Psoas muscle (tissue), 8 donors: Measurements from ENCODE around the gene AMFR. TPM values are rescaled to one million over a fixed set of nuclear protein-coding genes. Genes with fewer than 3 reads are reported as not detected.

ENCODE experiments used
- ATAC-seq, 4 donors: fragments of 200-7000 bp; cut with Tn5 transposase; one replicate each; pipeline ENCODE4 v1.9.1; 2020; ENCODE audit warnings: moderate library complexity in 3 of 4, mild to moderate bottlenecking in 2 of 4
- DNase-seq, 2 donors: peaks; one replicate each; pipeline ENCODE4 v3.0.0-alpha.2; 2020
- H3K27ac ChIP-seq: fragments of 200-600 bp; one replicate; pipeline ENCODE4 v1.8.0; 2022
- H3K27me3 ChIP-seq, 3 donors: fragments of 200-600 bp in 1 of 3; one replicate each; pipeline versions ENCODE4 v1.6.1 to v1.8.0; 2013 to 2022; ENCODE audit warnings: low read length in 2 of 3, mild to moderate bottlenecking in 2 of 3, moderate library complexity in 1 of 3; ENCODE audit not compliant: insufficient read depth in 3 of 3
- H3K36me3 ChIP-seq, 2 donors: fragments of 200-600 bp in 1 of 2; one replicate each; pipeline versions ENCODE4 v1.6.1 to v1.8.0; 2013 to 2022; ENCODE audit warnings: low read depth in 1 of 2, mild to moderate bottlenecking in 1 of 2, moderate library complexity in 1 of 2; ENCODE audit not compliant: insufficient read depth in 1 of 2
- H3K4me1 ChIP-seq: fragments of 200-600 bp; one replicate; pipeline ENCODE4 v1.8.0; 2022
- H3K4me3 ChIP-seq: fragments of 200-600 bp; one replicate; pipeline ENCODE4 v1.8.0; 2022; ENCODE audit warnings: mild to moderate bottlenecking
- H3K9me3 ChIP-seq: fragments of 200-600 bp; one replicate; pipeline ENCODE4 v1.8.0; 2022
- CTCF ChIP-seq: fragments of 200-600 bp; IDR thresholded peaks from one replicate; pipeline ENCODE4 v1.8.0; 2022; ENCODE audit warnings: antibody characterized with exemption
- WGBS, 3 donors: extraction: QIAGEN DNeasy Blood & Tissue Kit; methylation state at CpG; one replicate each; pipeline versions ENCODE4 v1.1.6 to v1.1.7; 2013; 5-methylcytosine and 5-hydroxymethylcytosine counted together
- intact Hi-C, 2 donors: fragments of 100-400 bp; cut with DNase I; formaldehyde crosslinking; loops; one replicate each; pipeline versions ENCODE4 v1.11.0 to v1.14.2; 2022
- polyA plus RNA-seq, 3 donors: library from polyadenylated mRNA; stranded (reverse); fragments of 200-250 nt; gene quantifications; one replicate each; pipeline ENCODE4 v1.2.3, GENCODE V29; 2013
- total RNA-seq, 4 donors: library from RNA; stranded (reverse); fragmentation: NEBNext Ultra II Directional in 2 of 4; extraction: Animal tissue kit (Norgen Biotek cat#: 25700) in 2 of 4; gene quantifications; one replicate each; pipeline versions ENCODE4 v1.2.1 to v1.2.4, GENCODE V29; 2021 to 2023
- donor health status: healthy with polysubstance abuse.
- donor health status: DM: no; HTN: no; CAD: no; lungs with moderate emphysema.
- donor health status: Bipolar disorder and iron deficiency.
- donor health status: healthy.
- donor health status: DM: yes; HTN: yes; CAD: no.
- donor health status: DM: no; HTN: no; CAD: no.
- donor health status: DM: no; HTN: no; CAD: no.
- donor health status: DM: yes; HTN: yes; CAD: no.

The AMFR gene
- total and polyA plus RNA-seq, 7 donors: 106 to 453 (median 193) TPM

DNA sequence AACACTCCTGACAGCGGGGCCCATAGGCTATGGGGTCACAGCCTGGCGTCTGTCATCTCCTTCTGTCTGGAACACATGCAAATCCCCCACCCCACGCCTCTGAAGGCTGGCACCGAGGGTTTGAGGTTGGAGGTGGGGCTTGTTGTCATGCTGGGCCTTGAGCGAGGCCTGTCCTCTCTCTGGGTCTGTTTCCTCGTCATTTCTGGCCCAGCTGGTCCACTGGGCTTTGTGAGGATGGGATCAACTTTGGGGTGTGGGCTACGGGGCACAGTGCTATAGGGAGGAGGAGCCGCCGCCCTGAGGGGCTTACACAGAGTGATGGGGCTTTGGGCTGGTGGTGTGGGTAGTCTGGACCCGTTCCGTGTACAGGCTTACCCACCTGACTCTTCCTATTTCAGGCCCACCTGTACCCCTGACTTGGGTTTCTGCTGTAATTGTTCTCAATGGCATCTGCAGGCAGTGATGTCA is 87.5 kb downstream of the AMFR start:
- H3K9me3 ChIP-seq: no peaks in the 10 kb centered on the region
- TF ChIP-seq CTCF: no peak
- ATAC-seq: no peak
- no peaks in the 10 kb centered on the region for H3K4me1 ChIP-seq
- H3K4me3 ChIP-seq: no peak overlapping the region
- no peaks in the 10 kb centered on the region for H3K36me3 ChIP-seq
- no peaks in the 10 kb centered on the region for H3K27me3 ChIP-seq
- no peak overlapping the region for H3K27ac ChIP-seq
- intact Hi-C loops: no loop called here
- peak in 1 of 2 donors; percentile 31 for DNase-seq
- WGBS, 3 donors: 90 to 92% (median 92%) methylated on average over 10 to 11 of the region's 11 CpGs

DNA sequence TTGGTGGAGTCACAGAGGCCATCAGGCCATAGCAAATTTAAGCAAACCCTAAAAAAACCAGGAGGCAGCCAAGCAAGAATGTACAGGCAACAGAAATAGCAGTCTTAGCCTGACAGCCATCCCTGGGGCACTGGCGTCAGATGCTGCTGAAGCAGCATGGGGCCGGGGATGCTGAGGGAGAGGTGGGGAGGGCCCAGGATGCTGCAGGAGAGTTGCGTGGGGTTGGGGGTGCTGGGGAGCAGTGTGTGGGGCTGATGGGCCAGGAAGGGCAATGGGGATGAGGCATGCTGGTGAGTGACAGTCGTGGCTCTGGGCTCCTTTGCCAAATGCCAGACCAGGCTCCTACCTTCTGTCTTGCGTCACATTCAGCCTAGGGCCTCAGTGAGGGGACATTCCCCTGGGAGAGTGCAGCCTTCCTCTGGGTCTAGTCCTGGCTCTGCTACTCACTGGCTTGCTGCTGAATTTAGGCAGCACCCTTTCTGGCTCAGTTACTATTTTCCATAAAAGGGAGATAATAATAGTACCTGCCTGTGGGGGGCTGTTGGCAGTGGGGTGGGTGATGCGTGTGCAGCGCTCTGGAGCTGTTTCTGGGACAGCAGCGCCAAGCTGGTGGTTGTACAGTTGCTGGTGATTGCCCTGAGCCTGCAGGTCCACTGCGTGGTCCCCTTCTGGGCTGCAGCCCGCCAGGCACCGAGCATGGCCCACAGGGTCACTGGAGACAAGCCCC is 88.1 kb downstream of the AMFR start:
- WGBS, 3 donors: 89 to 93% (median 89%) methylated on average over 11 of the region's 11 CpGs
- intact Hi-C loops: no loop called here
- Histone ChIP-seq H3K4me3 (no peak overlapping the region), H3K4me1 (no peaks in the 10 kb centered on the region), H3K36me3 (no peaks in the 10 kb centered on the region), H3K27me3 (no peaks in the 10 kb centered on the region), H3K9me3 (no peaks in the 10 kb centered on the region), H3K27ac (no peak overlapping the region)
- peak in 1 of 4 donors; percentile 20 for ATAC-seq
- no peak for TF ChIP-seq CTCF
- DNase-seq: peak in 1 of 2 donors; percentile 27

GRCh38 chr16:56336711-56337110 is 88.6 kb downstream of the AMFR start:
- 79 to 85% (median 80%) methylated on average over 21 of the region's 21 CpGs for WGBS, 3 donors
- Histone ChIP-seq H3K4me3 (no peak overlapping the region), H3K9me3 (no peaks in the 10 kb centered on the region), H3K36me3 (no peaks in the 10 kb centered on the region), H3K27ac (no peak overlapping the region), H3K4me1 (no peaks in the 10 kb centered on the region), H3K27me3 (no peaks in the 10 kb centered on the region)
- DNase-seq: peak in 1 of 2 donors; percentile 46
- peak in 3 of 4 donors; percentile 6 to 43 (median 38) for ATAC-seq
- no peak for TF ChIP-seq CTCF
- intact Hi-C loops: no loop called here

DNA sequence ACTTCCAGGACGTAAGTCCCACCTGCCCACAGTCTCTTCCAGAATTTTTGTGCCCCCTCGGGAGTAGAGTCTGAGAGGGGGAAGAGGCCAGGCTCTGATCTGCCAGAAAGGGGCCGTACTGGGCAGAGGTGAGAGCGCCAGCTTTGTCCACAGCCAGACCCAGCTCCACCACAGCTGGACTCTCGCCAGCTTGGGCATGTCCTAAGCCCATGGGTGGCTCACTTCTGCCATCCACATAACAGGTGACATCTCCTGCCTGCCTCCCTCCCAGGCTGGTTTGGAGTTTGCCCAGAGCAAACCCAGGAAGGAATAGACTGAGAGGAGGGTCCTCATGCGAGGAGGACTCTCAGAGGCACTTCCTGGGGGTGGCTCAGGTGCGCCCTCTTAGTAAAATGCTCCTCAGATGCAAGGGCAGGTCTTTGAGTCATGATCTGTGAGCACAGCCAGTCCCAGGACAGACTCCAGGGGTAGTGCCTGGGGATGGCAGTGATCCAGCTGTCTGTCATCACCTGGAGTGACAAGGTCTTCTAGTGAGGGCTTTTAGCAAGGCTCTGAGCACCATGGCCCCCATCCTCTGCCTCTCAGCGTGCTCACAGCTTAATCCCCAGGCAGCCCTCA is 89.2 kb downstream of the AMFR start:
- TF ChIP-seq CTCF: no peak
- DNase-seq: peak; percentile 51 to 81
- no peaks in the 10 kb centered on the region for H3K9me3 ChIP-seq
- no peaks in the 10 kb centered on the region for H3K36me3 ChIP-seq
- no peaks in the 10 kb centered on the region for H3K4me1 ChIP-seq
- whole genome bisulfite sequencing, 3 donors: 77 to 85% (median 79%) methylated on average over 8 of the region's 8 CpGs
- intact Hi-C loops: no loop called here
- H3K4me3 ChIP-seq: no peak overlapping the region
- no peak overlapping the region for H3K27ac ChIP-seq
- ATAC-seq: peak; percentile 33 to 82 (median 78)
- no peaks in the 10 kb centered on the region for H3K27me3 ChIP-seq
